Activated effector memory CD4-positive, alpha-beta T cell treated with anti-CD3 and anti-CD28 coated beads, Interleukin-2, amount 50 U/mL, for 16 hours (primary cell): Measurements from ENCODE around the gene TAF4.

ENCODE experiments used
- DNase-seq: peaks from one replicate; pipeline ENCODE4 v3.0.0-alpha.2; 2020

The TAF4 gene

GRCh38 chr20:61977419-61977786 is 88.3 kb downstream of the TAF4 start:
- DNase-seq, result peak; percentile 31

DNA sequence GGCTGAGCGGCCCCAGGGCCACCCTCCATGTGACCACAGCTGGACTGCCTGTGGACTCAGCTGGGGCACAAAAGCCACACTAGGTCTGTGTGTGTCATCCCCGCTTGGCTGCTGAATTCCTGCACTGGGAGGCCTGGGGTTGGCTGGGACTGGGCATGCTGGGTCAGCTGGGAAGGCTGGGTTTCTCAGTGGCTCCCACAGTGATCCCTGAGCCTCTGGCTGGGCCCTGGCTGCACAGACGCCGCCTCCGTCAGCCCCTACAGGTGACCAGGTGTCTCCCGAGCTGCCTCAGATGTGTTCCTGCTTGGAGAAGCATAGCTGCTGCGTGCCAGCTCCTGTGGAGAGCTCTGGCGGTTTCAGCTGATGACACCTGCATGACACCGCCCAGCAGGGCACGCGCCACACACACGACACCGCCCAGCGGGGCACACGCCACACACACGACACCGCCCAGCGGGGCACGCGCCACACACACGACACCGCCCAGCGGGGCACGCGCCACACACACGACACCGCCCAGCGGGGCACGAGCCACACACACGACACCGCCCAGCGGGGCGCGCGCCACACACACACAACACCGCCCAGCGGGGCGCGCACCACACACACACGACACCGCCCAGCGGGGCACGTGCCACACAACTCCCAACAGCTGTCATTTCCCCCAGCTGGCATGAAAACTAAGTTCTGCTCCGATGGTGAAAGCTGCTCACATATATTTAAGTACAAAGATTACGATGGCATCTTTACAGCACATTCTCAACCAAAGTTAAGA is 88.8 kb downstream of the TAF4 start:
- peak; percentile 43 for DNase-seq

DNA sequence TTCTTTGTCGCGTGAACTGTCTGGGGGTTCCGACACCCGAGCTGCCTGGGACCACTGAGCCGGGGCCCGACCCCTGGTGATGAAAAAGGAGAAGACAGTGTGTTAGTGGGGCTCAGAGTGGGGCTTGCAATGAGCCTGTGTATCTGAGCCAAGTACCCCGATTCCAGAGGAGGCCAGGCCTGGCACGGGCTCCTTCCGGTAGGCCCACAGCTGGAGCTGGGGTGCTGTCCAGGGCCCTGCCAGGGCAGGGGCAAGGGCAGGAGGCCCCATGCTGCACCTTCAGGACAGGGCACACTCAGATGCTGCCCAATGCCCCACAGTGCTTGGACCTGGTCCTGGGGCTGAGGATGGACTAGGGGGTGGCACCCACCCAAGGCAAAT is 89.4 kb downstream of the TAF4 start:
- DNase-seq, result no peak

- no peak for DNase-seq
Measured at GRCh38 chr20:61975407-61976129, 90.1 kb downstream of the TAF4 start.

DNA sequence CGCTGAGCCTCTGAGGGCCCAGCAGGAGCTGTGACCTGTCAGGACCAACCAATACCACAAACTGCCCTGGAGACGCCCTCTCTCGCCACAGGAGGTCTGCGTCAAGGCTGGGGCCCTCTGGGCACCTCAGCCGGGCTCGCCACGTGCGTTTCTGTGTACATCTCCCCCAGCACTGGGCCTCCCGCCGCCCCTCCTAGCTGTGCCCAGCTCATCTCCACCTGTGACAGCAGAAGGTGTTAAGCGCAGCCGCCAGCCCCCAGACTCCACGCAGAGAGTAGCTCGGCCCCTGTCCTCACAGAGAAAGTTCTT is 91.4 kb downstream of the TAF4 start:
- peak; percentile 46 for DNase-seq

GRCh38 chr20:61973515-61974356 is 91.9 kb downstream of the TAF4 start:
- peak; percentile 49 for DNase-seq

GRCh38 chr20:61972636-61973508 is 92.8 kb downstream of the TAF4 start:
- DNase-seq, result peak; percentile 10

DNA sequence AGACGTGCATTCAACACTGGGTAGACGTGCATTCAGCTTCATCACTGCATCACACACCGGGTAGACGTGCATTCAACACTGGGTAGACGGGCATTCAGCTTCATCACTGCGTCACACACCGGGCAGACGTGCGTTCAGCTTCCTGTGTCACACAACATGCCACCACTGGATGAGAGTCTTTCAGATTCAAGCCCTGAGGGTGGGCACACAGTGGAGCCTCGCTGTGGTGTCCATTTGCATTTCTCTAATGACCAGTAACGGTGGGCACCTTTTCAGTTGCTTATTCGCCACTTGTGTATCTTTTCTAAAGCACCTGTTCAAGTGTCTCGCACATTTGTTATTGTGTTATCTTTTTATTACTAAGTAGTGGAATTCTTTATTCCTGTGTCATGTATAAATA is 94.1 kb downstream of the TAF4 start:
- peak; percentile 6 for DNase-seq

GRCh38 chr20:61970357-61970756 is 95.3 kb downstream of the TAF4 start:
- peak; percentile 27 for DNase-seq

DNA sequence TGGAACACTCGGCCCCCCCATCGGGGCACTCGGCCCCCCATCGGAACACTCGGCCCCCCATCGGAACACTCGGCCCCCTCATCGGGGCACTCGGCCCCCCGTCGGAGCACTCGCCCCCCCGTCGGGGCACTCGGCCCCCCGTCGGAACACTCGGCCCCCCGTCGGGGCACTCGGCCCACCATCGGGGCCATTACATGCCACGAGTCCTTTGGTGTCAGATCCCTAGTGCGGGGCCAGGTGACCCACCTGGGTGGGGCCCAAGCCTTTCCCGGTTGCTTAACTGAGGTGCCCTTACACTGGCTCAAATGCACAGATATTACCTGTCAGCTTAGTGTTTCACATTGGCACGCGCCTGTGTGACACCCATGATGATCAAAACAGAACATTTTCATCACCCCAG is 95.9 kb downstream of the TAF4 start:
- peak; percentile 46 for DNase-seq

GRCh38 chr20:61968932-61969331 is 96.7 kb downstream of the TAF4 start:
- DNase-seq, result peak; percentile 30

DNA sequence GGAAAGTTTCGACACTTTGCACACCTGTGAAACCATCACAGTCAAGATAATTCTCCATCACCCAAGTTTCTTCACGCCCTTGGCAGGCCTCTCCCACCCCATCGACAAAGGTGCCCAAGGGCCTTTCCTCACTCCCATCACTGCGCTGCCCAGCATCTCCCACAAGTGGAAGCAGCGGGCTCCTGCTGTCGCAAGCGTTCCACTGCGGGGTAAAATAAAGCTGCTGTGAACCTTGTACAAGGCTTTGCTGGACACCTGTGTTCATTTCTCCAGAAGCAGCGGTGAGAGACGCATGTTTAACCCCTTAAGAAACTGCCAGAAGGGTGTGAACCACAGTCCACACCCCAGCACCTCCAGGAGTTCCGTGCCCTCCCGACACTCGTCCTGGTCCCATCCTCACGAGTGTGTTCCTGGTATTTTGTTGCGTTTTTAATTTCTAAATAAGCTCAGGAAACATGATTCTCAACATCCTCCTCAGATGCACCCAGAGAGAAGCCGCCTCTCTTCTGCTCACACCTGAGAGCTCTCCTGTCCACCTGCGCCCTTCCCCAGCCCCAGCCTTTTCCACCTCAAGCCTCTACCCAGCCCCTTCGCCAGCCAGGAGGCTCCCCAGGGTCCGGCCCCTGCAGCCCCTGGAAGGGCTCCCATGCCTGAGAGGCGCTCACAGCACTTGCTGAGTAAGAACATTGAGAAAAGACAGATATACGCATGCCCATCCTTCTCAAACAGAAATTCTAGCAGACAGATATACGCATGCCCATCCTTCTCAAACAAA is 97.5 kb downstream of the TAF4 start:
- no peak for DNase-seq

GRCh38 chr20:61967300-61967699 is 98.4 kb downstream of the TAF4 start:
- no peak for DNase-seq

DNA sequence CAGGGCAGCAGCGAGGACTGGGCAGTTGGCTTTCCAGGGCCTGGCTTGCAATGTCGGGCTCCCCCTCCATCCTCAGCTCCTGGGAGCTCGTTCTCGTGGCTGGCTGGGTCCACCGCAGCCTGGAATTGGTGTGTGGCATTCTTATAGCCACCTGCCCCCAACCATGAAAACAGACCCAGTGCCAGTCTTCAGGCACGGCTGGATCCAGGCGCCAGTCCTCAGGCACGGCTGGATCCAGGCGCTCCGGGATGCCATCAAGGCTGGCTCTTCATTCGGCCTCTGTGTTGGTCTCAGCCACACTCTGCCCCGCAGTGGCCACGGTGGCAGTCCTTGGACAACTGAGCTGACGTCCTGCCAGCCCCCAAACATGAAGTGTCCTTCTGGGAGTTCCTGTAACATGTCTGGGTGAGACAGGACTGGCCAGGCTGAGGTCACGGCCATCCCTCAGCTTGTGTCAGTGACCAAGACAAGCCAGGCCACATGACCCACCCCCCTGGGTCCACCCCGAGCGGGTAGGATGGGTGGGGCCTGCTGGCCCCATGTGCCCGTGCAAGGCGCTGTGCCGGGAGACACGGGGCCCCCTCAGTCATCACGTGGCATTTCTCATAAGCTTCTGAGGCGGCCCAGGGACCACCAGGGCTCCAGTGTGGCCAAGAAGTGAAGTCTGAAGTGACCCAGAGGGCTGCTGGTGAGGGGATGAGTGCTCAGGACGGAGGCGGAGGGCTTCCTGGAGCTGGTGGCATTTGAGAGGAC is 99.0 kb downstream of the TAF4 start:
- no peak for DNase-seq

- DNase-seq, result no peak
Measured at GRCh38 chr20:61965606-61966491, 99.8 kb downstream of the TAF4 start.

DNA sequence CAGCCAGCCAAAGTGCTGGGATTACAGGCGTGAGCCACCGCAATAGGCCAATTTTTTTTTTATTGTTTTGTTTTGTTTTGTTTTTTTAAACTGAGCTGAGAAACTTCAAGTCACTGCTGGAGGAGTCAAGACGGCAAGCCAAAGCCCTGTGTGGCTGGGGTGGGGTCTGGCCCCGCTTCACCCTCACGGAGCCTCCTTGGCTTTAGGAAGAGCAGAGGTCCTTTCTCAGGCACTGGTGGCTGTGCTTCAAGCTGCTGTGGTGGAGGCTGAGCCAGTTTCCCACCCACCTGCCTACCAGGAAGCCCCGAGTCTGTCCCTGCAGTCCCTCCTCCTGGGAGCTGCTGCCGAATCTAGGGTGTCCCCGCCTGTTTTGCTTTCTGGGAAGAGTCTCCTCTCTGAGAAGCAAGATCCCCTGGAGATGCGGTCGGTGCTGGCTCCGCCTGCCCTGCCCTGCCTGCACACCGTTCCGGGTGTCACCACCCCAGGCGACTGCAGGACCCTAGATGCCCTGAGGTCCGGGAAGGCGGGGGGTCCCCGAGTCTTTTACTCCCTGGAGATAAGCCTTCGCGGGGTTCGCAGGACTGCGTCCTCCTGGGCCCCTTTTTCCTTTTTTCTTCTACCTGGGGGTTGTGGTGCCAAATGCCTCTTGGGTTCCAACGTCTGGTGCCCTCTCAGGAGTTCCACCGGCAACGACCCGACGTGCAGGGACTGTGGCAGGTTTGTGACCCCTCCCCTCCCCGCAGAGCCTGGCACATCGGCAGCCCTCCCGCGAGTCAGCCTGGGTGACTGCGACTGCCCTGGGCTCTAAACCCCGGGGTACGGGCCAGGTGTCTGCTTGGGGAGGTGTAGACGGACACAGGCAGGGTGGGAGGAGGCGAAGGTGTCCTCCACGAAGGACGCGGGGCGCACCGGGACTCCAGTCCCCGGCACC is 100.7 kb downstream of the TAF4 start:
- no peak for DNase-seq

- no peak for DNase-seq
Measured at GRCh38 chr20:61963885-61964674, 101.6 kb downstream of the TAF4 start.

- no peak for DNase-seq
Measured at GRCh38 chr20:61963149-61963548, 102.5 kb downstream of the TAF4 start.
